OCI-LY1 (cell line): Measurements from ENCODE around the gene DNAJC30.

Experiments
- CTCF ChIP-seq: fragments of 200-600 bp; sonication (generic), shearing (Covaris generic); IDR thresholded peaks from 2 replicates; pipeline ENCODE4 v1.5.1; 2017; ENCODE audit warnings: mild to moderate bottlenecking, antibody characterized with exemption, low read length, moderate library complexity, mixed read lengths
- EZH2 ChIP-seq: fragments of 200-600 bp; sonication (generic), shearing (Covaris generic); IDR thresholded peaks from 2 replicates; pipeline ENCODE4 v1.8.0; 2017; ENCODE audit warnings: borderline replicate concordance, mixed run types, mild to moderate bottlenecking, antibody characterized with exemption, low read length, moderate library complexity, mixed read lengths

GRCh38 chr7:73669288-73669701, 14.0 kb downstream of the DNAJC30 start:
- TF ChIP-seq CTCF = no peak
- no peak for TF ChIP-seq EZH2
